Kasumi-1 (cell line): Measurements from ENCODE around the gene TRAP1.

Source experiments
- DNase-seq, 2 experiments: peaks; one replicate each; lab custom pipeline; 2025; lab: John Stamatoyannopoulos, UW

TRAP1 gene

GRCh38 chr16:3713587-3714242, 3.6 kb downstream of the TRAP1 start:
- no peak for DNase-seq

GRCh38 chr16:3712861-3713372, 4.4 kb downstream of the TRAP1 start:
- DNase-seq: no peak

- no peak for DNase-seq
Measured at GRCh38 chr16:3706253-3707012, 10.9 kb downstream of the TRAP1 start.

- DNase-seq: no peak
Measured at GRCh38 chr16:3702082-3702481, 15.2 kb downstream of the TRAP1 start.

- no peak for DNase-seq
Measured at GRCh38 chr16:3701531-3701930, 15.8 kb downstream of the TRAP1 start.

- DNase-seq: peak; percentile 28 to 36
Measured at GRCh38 chr16:3698941-3699340, 18.4 kb downstream of the TRAP1 start.

GRCh38 chr16:3696425-3697218, 20.7 kb downstream of the TRAP1 start:
- no peak for DNase-seq

- DNase-seq: no peak
Measured at GRCh38 chr16:3695610-3696369, 21.5 kb downstream of the TRAP1 start.

- DNase-seq: no peak
Measured at GRCh38 chr16:3694051-3694450, 23.3 kb downstream of the TRAP1 start.

GRCh38 chr16:3691761-3692160, 25.6 kb downstream of the TRAP1 start:
- DNase-seq: no peak

GRCh38 chr16:3690980-3691720, 26.2 kb downstream of the TRAP1 start:
- peak in 1 of 2 experiments; percentile 1 for DNase-seq

- peak; percentile 14 to 39 for DNase-seq
Measured at GRCh38 chr16:3690470-3690928, 26.8 kb downstream of the TRAP1 start.

- DNase-seq: no peak
Measured at GRCh38 chr16:3689731-3690130, 27.6 kb downstream of the TRAP1 start.

GRCh38 chr16:3687792-3688191, 29.5 kb downstream of the TRAP1 start:
- no peak for DNase-seq

GRCh38 chr16:3687021-3687420, 30.3 kb downstream of the TRAP1 start:
- DNase-seq: no peak

- no peak for DNase-seq
Measured at GRCh38 chr16:3681206-3681605, 36.1 kb downstream of the TRAP1 start.

GRCh38 chr16:3677994-3678393, 39.3 kb downstream of the TRAP1 start:
- DNase-seq: no peak

GRCh38 chr16:3675601-3676130, 41.7 kb downstream of the TRAP1 start:
- DNase-seq: no peak

GRCh38 chr16:3674513-3675295, 42.6 kb downstream of the TRAP1 start:
- no peak for DNase-seq
